Head of caudate nucleus (tissue), 42 donors: ENCODE measurements around the gene MSMO1.

Experiments
- DNase-seq, 42 donors: peaks; one replicate each; pipeline versions ENCODE4 v3.0.0 to v3.0.0-alpha.2; 2020 to 2021; ENCODE audit warnings: mixed read lengths in 7 of 42
- intact Hi-C: fragments of 100-400 bp; cut with DNase I; formaldehyde crosslinking; loops from one replicate; pipeline ENCODE4 v1.15.0; 2022

MSMO1 gene

GRCh38 chr4:165347647-165348569 is 20.4 kb downstream of the MSMO1 start:
- peak in 13 of 42 donors; percentile 16 to 75 (median 31) for DNase-seq
- intact Hi-C loops: no loop called here

GRCh38 chr4:165351359-165352130 is 24.1 kb downstream of the MSMO1 start:
- no peak for DNase-seq
- intact Hi-C loops: loop anchor here (10.0 kb wide), 1 partner anchor 113 kb away; no protein-coding TSS in a partner anchor

- intact Hi-C loops: loop anchor here (10.0 kb wide), 1 partner anchor 109 kb away; no protein-coding TSS in a partner anchor
- DNase-seq: peak in 36 of 42 donors; percentile 19 to 82 (median 60)
Measured at GRCh38 chr4:165355900-165356300, 28.4 kb downstream of the MSMO1 start.

GRCh38 chr4:165359506-165359905 is 32.0 kb downstream of the MSMO1 start:
- no peak for DNase-seq
- intact Hi-C loops: loop anchor here (10.0 kb wide), 1 partner anchor 105 kb away; no protein-coding TSS in a partner anchor

GRCh38 chr4:165360041-165360695 is 32.7 kb downstream of the MSMO1 start:
- intact Hi-C loops: no loop called here
- no peak for DNase-seq

- DNase-seq: no peak
- intact Hi-C loops: no loop called here
Measured at GRCh38 chr4:165360985-165361670, 33.7 kb downstream of the MSMO1 start.

GRCh38 chr4:165361810-165362209 is 34.3 kb downstream of the MSMO1 start:
- DNase-seq: no peak
- intact Hi-C loops: no loop called here

GRCh38 chr4:165364452-165365080 is 37.1 kb downstream of the MSMO1 start:
- DNase-seq: no peak
- intact Hi-C loops: no loop called here

DNA sequence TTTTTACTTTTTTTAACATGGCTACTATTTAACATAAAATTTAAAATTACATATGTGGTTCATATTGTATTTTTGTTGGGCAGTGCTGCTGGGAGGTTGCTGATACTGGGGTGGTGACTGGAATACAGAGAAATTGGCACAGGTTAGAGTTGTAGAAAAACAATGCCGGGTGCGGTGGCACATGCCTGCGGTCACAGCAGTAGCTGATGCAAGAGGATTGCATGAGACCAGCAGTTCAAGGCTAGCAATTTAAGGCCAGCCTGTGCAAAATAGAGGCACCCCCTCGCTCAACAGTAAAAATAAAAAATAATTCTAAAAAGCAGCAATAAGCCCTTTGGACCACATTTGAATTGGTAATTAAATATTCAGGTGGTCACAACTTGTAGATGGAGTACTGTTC is 39.6 kb downstream of the MSMO1 start:
- intact Hi-C loops: no loop called here
- DNase-seq: no peak

DNA sequence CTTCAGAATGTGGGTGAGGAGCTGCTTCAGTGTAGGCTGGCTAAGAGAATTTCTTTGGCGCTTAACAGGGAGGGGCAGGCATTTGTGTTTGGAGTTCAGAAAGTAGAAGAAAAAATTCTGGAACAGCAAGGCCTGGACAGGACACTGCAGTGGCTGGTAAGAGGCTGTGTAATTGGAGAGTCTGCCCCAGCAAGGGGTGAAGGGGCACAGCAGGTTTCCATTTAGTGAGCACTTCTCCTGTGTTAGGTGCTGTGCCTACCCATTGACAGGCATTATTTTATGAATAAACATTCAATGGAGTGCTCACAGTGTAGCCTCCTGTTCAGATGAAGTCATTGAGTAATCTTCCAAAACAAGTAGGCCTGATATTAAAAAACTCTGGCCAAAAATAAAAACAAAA is 40.6 kb downstream of the MSMO1 start:
- no peak for DNase-seq
- intact Hi-C loops: no loop called here

GRCh38 chr4:165368567-165368966 is 41.1 kb downstream of the MSMO1 start:
- intact Hi-C loops: no loop called here
- no peak for DNase-seq

DNA sequence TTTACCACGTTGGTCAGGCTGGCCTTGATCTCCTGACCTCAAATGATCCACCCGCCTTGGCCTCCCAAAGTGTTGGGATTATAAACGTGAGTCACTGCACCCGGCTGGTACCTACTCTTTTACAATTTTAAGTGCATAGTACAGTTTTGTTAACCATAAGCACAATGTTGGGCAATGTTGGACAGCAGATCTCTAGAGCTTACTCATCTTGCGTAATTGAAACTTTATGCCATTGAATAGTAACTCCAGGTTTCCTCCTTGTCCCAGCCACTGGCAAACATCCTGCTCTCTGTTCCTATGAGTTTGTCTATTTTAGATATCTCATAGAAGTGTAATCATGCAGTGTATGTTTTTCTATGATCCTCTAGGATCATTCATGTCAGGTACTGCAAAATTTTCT is 42.1 kb downstream of the MSMO1 start:
- intact Hi-C loops: no loop called here
- DNase-seq: no peak

- intact Hi-C loops: no loop called here
- no peak for DNase-seq
Measured at GRCh38 chr4:165370530-165370929, 43.1 kb downstream of the MSMO1 start.

DNA sequence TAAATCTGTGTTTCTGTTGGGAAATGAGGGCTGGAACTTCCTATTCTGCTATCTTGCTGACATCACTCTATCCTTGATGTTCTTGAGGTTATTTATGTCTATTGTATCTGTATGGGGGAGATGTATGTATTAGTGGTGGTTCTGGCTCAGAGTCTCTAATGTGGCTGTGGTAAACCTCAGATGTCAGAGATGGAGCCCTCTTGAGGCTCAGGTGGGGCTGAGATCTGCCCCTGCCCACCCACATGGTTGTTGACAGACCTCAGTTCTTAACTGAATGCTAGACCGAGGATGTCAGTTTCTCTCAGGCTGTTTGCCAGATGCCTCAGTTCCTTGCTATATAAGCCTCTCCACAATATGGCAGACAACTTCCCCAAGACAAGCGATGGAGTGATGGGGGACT is 48.0 kb downstream of the MSMO1 start:
- DNase-seq: no peak
- intact Hi-C loops: no loop called here

DNA sequence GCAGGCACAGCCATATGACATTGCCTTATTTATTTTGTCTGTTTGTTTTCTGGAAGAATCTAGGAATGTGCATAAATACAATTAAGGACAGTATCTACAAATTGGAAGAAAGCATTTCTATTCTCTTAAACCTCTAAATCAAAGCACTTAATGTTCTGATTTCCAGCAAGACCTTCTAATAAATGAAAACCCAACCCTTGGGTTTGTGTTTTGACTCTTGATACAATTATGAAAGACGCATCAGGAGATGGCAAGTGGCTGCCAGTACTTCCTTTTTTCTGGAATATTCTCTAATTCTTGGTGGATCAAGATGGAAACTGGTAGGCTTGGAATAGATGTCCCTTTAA is 50.9 kb downstream of the MSMO1 start:
- no peak for DNase-seq
- intact Hi-C loops: no loop called here

GRCh38 chr4:165378745-165379677 is 51.5 kb downstream of the MSMO1 start, which contains the start of gene CPE:
CPE (plus strand) TSS chr4:165379008; CDS start chr4:165379222, 214 bp downstream.
- intact Hi-C loops: no loop called here
- DNase-seq: peak; percentile 62 to 93 (median 84)

DNA sequence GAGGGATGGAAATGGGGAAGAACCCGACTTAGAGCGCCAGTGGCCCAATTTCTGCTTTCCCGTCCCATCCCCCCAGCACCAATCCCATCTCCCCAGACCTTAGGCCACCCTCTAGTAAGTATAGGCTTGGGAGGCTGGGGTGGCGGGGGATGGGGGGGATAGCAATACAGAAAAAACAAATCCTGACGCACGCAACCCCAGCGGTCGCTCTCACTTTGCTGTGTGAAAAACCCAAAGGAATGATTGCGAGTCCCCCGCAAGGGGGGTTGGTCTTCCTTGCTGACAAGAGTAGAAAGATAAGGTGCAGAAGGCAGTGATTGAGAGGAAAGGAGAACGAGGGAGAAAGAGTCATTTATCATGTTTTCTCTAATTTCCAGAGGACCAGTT is 52.2 kb downstream of the MSMO1 start:
- intact Hi-C loops: loop anchor here (10.0 kb wide), 1 partner anchor 85 kb away; no protein-coding TSS in a partner anchor
- peak in 41 of 42 donors; percentile 27 to 78 (median 49) for DNase-seq
